Endothelial cell (in vitro differentiated cells): ENCODE data around the gene EZH1. TPM values are rescaled to one million over a fixed set of nuclear protein-coding genes. Genes with fewer than 3 reads are reported as not detected.

Experiments used
- DNase-seq: peaks from one replicate; pipeline ENCODE4 v3.0.0; 2021; ENCODE audit warnings: low spot score
- H3K27ac Mint-ChIP-seq: one replicate; pipeline ENCODE4 v1.8.0; 2021; ENCODE audit warnings: mixed read lengths, inconsistent platforms; ENCODE audit not compliant: unreplicated experiment
- H3K27me3 Mint-ChIP-seq: one replicate; pipeline ENCODE4 v1.8.0; 2021; ENCODE audit warnings: mild to moderate bottlenecking, moderate library complexity, mixed read lengths, inconsistent platforms; ENCODE audit not compliant: unreplicated experiment
- H3K36me3 Mint-ChIP-seq: one replicate; pipeline ENCODE4 v1.8.0; 2021; ENCODE audit warnings: mild to moderate bottlenecking, low read depth, mixed read lengths, inconsistent platforms; ENCODE audit not compliant: unreplicated experiment
- H3K4me1 Mint-ChIP-seq: one replicate; pipeline ENCODE4 v1.8.0; 2021; ENCODE audit warnings: mild to moderate bottlenecking, mixed read lengths, inconsistent platforms; ENCODE audit not compliant: unreplicated experiment
- H3K4me3 Mint-ChIP-seq: one replicate; pipeline ENCODE4 v1.8.0; 2021; ENCODE audit warnings: mild to moderate bottlenecking, mixed read lengths, inconsistent platforms; ENCODE audit not compliant: unreplicated experiment
- H3K9me3 Mint-ChIP-seq: one replicate; pipeline ENCODE4 v1.8.0; 2021; ENCODE audit warnings: mixed read lengths, inconsistent platforms; ENCODE audit not compliant: unreplicated experiment
- CTCF ChIP-seq: fragments of 200-600 bp; sonication (generic); IDR thresholded peaks from one replicate; pipeline ENCODE4 v1.5.0; 2021; ENCODE audit warnings: antibody characterized with exemption; ENCODE audit not compliant: unreplicated experiment
- total RNA-seq: library from RNA; stranded (reverse); fragmentation: NEBNext Ultra II Directional; extraction: Animal tissue kit (Norgen Biotek cat#: 25700); gene quantifications from one replicate; pipeline ENCODE4 v1.2.1, GENCODE V29; 2021; ENCODE audit not compliant: unreplicated experiment

EZH1 gene
- total RNA-seq, 1 donor from 2014 or later = 31.7 TPM

DNA sequence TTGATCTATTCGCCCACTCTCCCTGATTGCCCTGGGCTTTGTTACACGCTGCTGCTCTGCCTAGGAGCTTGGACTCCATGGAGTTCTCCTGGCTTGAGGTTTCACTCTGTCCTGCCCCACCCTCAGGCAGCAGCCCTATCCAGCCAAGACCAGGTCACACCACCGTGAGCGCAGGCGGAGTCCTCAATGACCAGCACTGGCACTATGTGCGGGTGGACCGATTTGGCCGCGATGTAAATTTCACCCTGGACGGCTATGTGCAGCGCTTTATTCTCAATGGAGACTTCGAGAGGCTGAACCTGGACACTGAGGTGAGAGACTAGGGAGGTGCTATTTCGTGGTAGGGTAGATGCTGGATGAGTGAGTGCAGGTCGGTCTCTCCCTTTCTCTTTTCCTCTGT, 59.0 kb downstream of the EZH1 start:
- H3K27ac Mint-ChIP-seq = no peak overlapping the region
- DNase-seq = no peak
- H3K9me3 Mint-ChIP-seq = no peaks in the 10 kb centered on the region
- peak overlapping the region; percentile 13 for H3K4me3 Mint-ChIP-seq
- H3K36me3 Mint-ChIP-seq = peaks cover 14% of the 10 kb centered on the region
- H3K27me3 Mint-ChIP-seq = peaks cover 26% of the 10 kb centered on the region
- TF ChIP-seq CTCF = no peak
- peaks cover 19% of the 10 kb centered on the region for H3K4me1 Mint-ChIP-seq

GRCh38 chr17:42684929-42685556, 59.8 kb downstream of the EZH1 start:
- H3K4me3 Mint-ChIP-seq = peak overlapping the region; percentile 13
- no peak overlapping the region for H3K27ac Mint-ChIP-seq
- DNase-seq = no peak
- H3K27me3 Mint-ChIP-seq = peaks cover 27% of the 10 kb centered on the region
- H3K9me3 Mint-ChIP-seq = no peaks in the 10 kb centered on the region
- peaks cover 18% of the 10 kb centered on the region for H3K4me1 Mint-ChIP-seq
- no peak for TF ChIP-seq CTCF
- peaks cover 14% of the 10 kb centered on the region for H3K36me3 Mint-ChIP-seq

GRCh38 chr17:42683407-42684034, 61.3 kb downstream of the EZH1 start:
- H3K36me3 Mint-ChIP-seq = peaks cover 14% of the 10 kb centered on the region
- H3K27me3 Mint-ChIP-seq = peaks cover 32% of the 10 kb centered on the region
- H3K9me3 Mint-ChIP-seq = no peaks in the 10 kb centered on the region
- peaks cover 23% of the 10 kb centered on the region for H3K4me1 Mint-ChIP-seq
- H3K4me3 Mint-ChIP-seq = peak overlapping the region; percentile 82
- TF ChIP-seq CTCF = no peak
- no peak for DNase-seq
- H3K27ac Mint-ChIP-seq = no peak overlapping the region

GRCh38 chr17:42682722-42683403, 62.0 kb downstream of the EZH1 start:
- Mint-ChIP-seq H3K4me1 (peaks cover 26% of the 10 kb centered on the region), H3K27me3 (peaks cover 32% of the 10 kb centered on the region), H3K9me3 (no peaks in the 10 kb centered on the region), H3K36me3 (peaks cover 14% of the 10 kb centered on the region), H3K4me3 (peak overlapping the region; percentile 87), H3K27ac (no peak overlapping the region)
- TF ChIP-seq CTCF = no peak
- peak; percentile 53 for DNase-seq
